GM21447 (cell line): ENCODE measurements around the gene FOXP1.
"Not testable (repeated sequence)": the region's sequence is repeated elsewhere in the genome, so short reads cannot be mapped to it uniquely, and the experiment has no call there.

Source experiments
- ATAC-seq: cut with Tn5 transposase; IDR thresholded peaks from one replicate; pipeline ENCODE4 v1.9.1; 2021; ENCODE audit not compliant: unreplicated experiment

The FOXP1 gene

GRCh38 chr3:71348831-71349230, 234.7 kb downstream of the FOXP1 start:
- no peak for ATAC-seq

GRCh38 chr3:71348001-71348632, 235.4 kb downstream of the FOXP1 start:
- no peak for ATAC-seq

GRCh38 chr3:71346061-71346460, 237.5 kb downstream of the FOXP1 start:
- ATAC-seq, result no peak

- no peak for ATAC-seq
Observed at GRCh38 chr3:71345429-71346040, 238.0 kb downstream of the FOXP1 start.

- no peak for ATAC-seq
Observed at GRCh38 chr3:71341721-71342120, 241.8 kb downstream of the FOXP1 start.

GRCh38 chr3:71339049-71339448, 244.5 kb downstream of the FOXP1 start:
- no peak for ATAC-seq

GRCh38 chr3:71332813-71333212, 250.7 kb downstream of the FOXP1 start:
- ATAC-seq, result no peak

- ATAC-seq, result no peak
Observed at GRCh38 chr3:71330909-71331308, 252.6 kb downstream of the FOXP1 start.

- ATAC-seq, result no peak
Observed at GRCh38 chr3:71330505-71330904, 253.0 kb downstream of the FOXP1 start.

GRCh38 chr3:71329817-71330216, 253.7 kb downstream of the FOXP1 start:
- ATAC-seq, result no peak

GRCh38 chr3:71328926-71329325, 254.6 kb downstream of the FOXP1 start:
- no peak for ATAC-seq

GRCh38 chr3:71327936-71328335, 255.6 kb downstream of the FOXP1 start:
- no peak for ATAC-seq

- no peak for ATAC-seq
Observed at GRCh38 chr3:71325715-71326114, 257.8 kb downstream of the FOXP1 start.

GRCh38 chr3:71324224-71324623, 259.3 kb downstream of the FOXP1 start:
- not testable (repeated sequence) for ATAC-seq

- no peak for ATAC-seq
Observed at GRCh38 chr3:71323558-71323957, 260.0 kb downstream of the FOXP1 start.

- ATAC-seq, result no peak
Observed at GRCh38 chr3:71322154-71322553, 261.4 kb downstream of the FOXP1 start.

GRCh38 chr3:71319771-71320170, 263.8 kb downstream of the FOXP1 start:
- ATAC-seq, result no peak

- ATAC-seq, result no peak
Observed at GRCh38 chr3:71318458-71318827, 265.1 kb downstream of the FOXP1 start.

- ATAC-seq, result no peak
Observed at GRCh38 chr3:71317749-71318457, 265.6 kb downstream of the FOXP1 start.

GRCh38 chr3:71317140-71317539, 266.4 kb downstream of the FOXP1 start:
- no peak for ATAC-seq

- no peak for ATAC-seq
Observed at GRCh38 chr3:71316066-71316777, 267.3 kb downstream of the FOXP1 start.

- no peak for ATAC-seq
Observed at GRCh38 chr3:71315431-71315830, 268.1 kb downstream of the FOXP1 start.
